K562 treated with DMSO at 1 percent for 4 hours (cell line): Measurements from ENCODE around the gene AP2A1. TPM values are rescaled to one million over a fixed set of nuclear protein-coding genes. Genes with fewer than 3 reads are reported as not detected.

Experiments
- total RNA-seq: library from RNA; unstranded; fragments of 300-600 nt; gene quantifications from 2 replicates; pipeline ENCODE4 v1.2.3, GENCODE V29; 2022; ENCODE audit not compliant: insufficient read depth

Gene AP2A1
- 115 and 120 TPM in 2 replicates for total RNA-seq

DNA sequence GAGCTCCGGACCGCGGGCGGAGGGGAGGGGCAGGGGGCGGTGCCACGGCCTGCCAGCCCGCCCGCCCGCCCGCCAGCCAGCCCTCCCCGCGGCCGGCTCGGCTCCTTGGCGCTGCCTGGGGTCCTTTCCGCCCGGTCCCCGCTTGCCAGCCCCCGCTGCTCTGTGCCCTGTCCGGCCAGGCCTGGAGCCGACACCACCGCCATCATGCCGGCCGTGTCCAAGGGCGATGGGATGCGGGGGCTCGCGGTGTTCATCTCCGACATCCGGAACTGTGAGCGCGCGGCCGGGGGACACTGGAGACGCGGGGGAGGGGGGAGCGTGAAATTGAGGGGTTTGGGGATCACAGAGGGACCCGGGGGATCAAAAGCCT lies at the start of gene AP2A1:
AP2A1 (plus strand) TSS at position 72 of the 370 bp plus-strand sequence; CDS start at position 205, 133 bp downstream.

GRCh38 chr19:49763230-49763629 lies 3.6 kb upstream of the AP2A1 start, which contains the start of gene TSKS:
TSKS (minus strand) TSS chr19:49763306; CDS start chr19:49763247, 59 bp downstream.

DNA sequence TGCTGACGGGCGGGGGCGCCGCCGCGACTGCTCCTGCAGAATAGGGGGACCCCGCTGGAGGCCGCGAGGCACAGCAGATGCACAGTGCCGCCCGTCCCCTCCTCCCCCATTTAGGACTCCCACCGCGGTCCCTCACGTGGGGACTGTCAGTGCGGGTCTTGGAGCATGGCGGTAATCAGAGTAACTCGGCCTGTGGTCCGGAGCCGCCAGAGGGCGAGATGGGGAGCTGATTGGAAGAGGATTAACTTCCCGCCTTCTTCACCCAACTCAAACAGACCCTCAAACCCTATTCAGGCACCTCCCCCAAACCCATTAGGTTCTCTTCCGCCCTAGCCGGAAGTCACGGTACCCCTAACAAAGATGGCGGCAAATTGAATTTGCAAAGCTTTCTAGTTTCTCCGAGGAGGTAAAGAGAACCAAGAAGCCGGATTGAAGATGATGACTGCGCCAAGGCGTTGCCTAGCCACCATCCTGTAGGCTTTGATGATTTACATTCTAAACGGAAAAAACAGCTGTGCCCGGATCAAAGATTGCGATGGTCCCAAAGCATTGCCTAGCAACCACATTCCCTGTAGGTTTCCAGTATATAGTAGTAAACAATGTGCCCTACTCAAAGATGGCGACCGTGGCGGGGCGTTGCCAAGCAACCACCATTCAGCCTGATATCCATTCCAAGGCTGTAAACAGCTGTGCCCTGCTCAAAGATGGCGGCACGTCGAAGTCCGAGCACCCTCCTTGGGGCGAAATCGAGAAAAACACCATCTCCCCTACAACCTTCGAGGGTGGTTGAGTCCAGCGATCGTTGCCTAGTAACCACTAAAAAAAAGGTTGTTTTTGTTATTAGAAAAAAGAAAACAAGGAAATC lies 46.4 kb downstream of the AP2A1 start, which contains the start of gene FUZ:
FUZ (minus strand) TSS at position 296 of the 865 bp plus-strand sequence; CDS start at position 110, 186 bp downstream.

GRCh38 chr19:49817964-49818648 lies 51.3 kb downstream of the AP2A1 start, which contains the start of gene MED25:
MED25 (plus strand) TSS chr19:49818289; CDS start chr19:49818342, 53 bp downstream.

GRCh38 chr19:49850487-49851342 lies 83.9 kb downstream of the AP2A1 start, which contains the start of gene PTOV1:
PTOV1 (plus strand) TSS chr19:49851159.

Other genes with a start within 250 kb of the AP2A1 start
- 6.0 and 10.4 TPM in 2 replicates for gene RCN3, start 239.0 kb upstream of the AP2A1 start, total RNA-seq
- 307 and 345 TPM in 2 replicates for gene NOSIP, start 186.4 kb upstream of the AP2A1 start, total RNA-seq
- 0.84 TPM in 1 of 2 replicates, not detected in the other for gene PRRG2, start 185.7 kb upstream of the AP2A1 start, total RNA-seq
- gene PRR12, start 175.8 kb upstream of the AP2A1 start, total RNA-seq = 9.5 and 10.7 TPM in 2 replicates
- 12.7 and 23.1 TPM in 2 replicates for gene RRAS, start 126.9 kb upstream of the AP2A1 start, total RNA-seq
- gene SCAF1, start 124.8 kb upstream of the AP2A1 start, total RNA-seq = 40.7 and 59.9 TPM in 2 replicates
- gene IRF3, start 101.1 kb upstream of the AP2A1 start, total RNA-seq = 84.6 and 91.3 TPM in 2 replicates
- gene BCL2L12, start 101.1 kb upstream of the AP2A1 start, total RNA-seq = 215 and 249 TPM in 2 replicates
- 202 and 231 TPM in 2 replicates for gene PRMT1, start 89.7 kb upstream of the AP2A1 start, total RNA-seq
- gene ADM5, start 77.4 kb upstream of the AP2A1 start, total RNA-seq = 9.8 and 16.9 TPM in 2 replicates
- 2.4 and 5.5 TPM in 2 replicates for gene CPT1C, start 75.9 kb upstream of the AP2A1 start, total RNA-seq
- 0.90 and 5.6 TPM in 2 replicates for gene TSKS, start 3.7 kb upstream of the AP2A1 start, total RNA-seq
- 6.1 and 8.6 TPM in 2 replicates for gene FUZ, start 46.3 kb downstream of the AP2A1 start, total RNA-seq
- gene MED25, start 51.3 kb downstream of the AP2A1 start, total RNA-seq = 69.4 and 83.8 TPM in 2 replicates
- 179 and 225 TPM in 2 replicates for gene PTOV1, start 84.2 kb downstream of the AP2A1 start, total RNA-seq
- 40.0 and 53.0 TPM in 2 replicates for gene PNKP, start 100.6 kb downstream of the AP2A1 start, total RNA-seq
- 57.2 and 59.0 TPM in 2 replicates for gene AKT1S1, start 110.4 kb downstream of the AP2A1 start, total RNA-seq
- gene TBC1D17, start 110.7 kb downstream of the AP2A1 start, total RNA-seq = 12.7 and 15.4 TPM in 2 replicates
- gene IL4I1, start 129.9 kb downstream of the AP2A1 start, total RNA-seq = 0.91 and 2.2 TPM in 2 replicates
- gene ATF5, start 162.2 kb downstream of the AP2A1 start, total RNA-seq = 761 and 891 TPM in 2 replicates
- gene NUP62, start 162.5 kb downstream of the AP2A1 start, total RNA-seq = 53.4 and 64.9 TPM in 2 replicates
- gene SIGLEC11, start 194.2 kb downstream of the AP2A1 start, total RNA-seq = not detected in 2 replicates